Activated CD4-positive, alpha-beta T cell treated with anti-CD3 and anti-CD28 coated beads for 48 hours (primary cell): ENCODE measurements around the gene DPYSL4.

Experiments used
- DNase-seq: peaks from one replicate; pipeline ENCODE4 v3.0.0-alpha.2; 2020

DPYSL4 gene

DNA sequence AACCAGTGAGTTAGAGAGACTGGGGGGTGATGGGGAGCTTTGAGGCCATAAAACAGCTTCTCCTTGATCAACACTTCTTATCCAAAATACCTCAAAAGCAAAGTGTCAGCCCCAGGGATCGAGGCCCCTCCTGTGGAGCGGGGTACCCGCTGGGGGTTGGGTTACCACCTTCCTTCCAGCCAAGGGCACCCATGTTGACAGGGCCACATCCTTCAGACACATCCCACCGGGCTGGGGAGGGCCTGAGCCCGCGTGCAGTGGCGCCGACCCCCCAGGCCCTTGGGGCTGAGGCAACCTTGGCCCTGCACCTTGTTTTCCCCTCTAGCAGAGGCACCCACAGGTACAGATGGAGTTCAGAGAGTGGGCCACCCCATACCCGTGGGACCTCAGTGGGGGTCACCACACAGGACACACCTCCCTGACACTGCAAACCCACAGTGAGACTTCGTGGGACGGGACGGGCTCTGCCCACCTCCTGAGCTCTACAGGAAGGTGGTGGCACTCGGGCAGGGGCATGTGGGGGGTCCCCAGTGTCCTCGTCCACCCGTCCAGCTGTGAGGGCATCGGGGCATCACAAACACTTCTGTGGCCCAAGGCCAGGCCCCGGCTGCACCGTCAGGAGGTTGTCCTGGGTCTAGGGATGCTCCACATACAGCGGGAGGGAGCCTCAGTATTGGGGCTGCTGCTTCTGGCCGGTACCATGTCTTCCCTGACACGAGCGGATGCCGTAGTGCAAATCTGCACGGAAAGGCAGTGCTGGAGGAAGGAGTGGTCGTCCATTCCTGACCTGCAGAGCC, 10.7 kb downstream of the DPYSL4 start:
- no peak for DNase-seq

DNA sequence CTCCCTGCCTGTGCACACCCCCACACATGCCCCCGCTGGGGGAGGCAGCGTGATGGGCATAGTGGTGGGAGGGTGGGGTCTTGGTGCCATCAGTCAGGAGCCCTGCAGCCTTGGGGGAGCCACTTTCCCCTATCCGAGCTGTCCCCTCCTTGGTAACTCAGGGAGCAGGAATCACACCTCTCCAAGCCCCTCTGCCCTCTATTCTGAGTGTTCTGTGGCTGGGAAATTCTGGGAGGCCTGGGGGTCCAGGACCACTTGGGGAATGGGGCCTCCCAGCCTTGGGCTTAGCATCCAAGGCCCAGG, 11.3 kb downstream of the DPYSL4 start:
- no peak for DNase-seq

DNA sequence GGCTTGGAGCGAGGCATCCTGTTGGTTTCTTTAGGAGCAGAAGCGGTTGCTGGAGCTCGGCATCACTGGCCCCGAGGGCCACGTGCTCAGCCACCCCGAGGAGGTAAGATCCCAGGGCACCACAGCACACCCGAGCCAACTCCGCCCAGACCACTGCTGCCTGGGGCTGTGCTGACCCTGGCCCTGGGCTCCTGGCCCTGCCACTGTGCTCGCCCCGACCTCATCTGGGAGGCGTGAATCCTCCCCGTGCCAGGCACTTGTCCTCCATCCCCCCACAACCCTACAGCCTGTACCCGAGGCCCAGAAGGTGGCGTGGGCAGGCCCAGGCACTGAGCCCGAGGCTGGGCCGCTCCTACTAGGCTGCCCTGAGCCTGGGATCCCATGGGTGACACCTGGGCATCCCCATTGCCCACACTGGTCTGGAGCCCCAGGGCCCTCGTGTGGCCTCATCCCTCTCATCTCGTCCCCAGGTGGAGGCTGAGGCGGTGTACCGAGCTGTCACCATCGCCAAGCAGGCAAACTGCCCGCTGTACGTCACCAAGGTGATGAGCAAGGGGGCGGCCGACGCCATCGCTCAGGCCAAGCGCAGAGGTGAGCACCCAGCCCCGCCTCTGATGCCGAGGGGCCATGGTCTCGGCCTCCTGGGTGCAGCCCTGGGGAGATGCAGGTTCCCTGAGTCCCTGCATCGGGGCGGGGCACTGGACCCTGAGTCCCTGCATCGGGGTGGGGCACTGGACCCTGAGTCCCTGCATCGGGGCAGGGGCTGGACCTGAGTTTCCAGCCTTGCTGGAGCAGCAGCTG, 11.8 kb downstream of the DPYSL4 start:
- no peak for DNase-seq

DNA sequence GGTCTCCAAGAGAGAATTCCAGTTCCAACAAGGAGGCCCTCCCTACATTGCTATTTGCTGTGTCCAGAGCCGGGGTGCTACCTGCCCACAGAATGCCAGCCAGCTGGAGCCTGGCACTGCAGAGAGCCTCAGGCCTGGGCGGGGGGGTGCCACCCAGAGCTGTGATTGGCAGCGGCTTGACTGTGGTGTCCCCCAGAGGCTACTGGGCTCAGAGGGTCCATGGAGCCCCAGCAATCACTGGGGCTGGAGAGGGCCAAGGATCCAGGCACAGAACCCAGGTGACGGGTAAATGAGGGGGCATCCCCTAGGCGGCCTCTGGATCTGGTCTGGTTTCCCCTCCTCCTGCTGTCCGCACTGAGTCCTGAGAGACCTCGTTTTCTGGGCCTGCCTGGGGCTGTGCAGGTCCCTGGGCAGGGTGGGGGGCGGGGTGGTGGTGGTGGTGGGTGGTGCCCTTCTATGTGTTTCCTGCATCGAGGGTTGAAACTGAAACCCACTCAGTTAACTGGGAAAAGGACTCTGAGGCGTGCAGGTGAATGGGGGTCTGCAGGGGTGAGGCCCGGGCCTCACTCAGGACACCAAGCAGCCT, 12.6 kb downstream of the DPYSL4 start:
- DNase-seq: no peak

DNA sequence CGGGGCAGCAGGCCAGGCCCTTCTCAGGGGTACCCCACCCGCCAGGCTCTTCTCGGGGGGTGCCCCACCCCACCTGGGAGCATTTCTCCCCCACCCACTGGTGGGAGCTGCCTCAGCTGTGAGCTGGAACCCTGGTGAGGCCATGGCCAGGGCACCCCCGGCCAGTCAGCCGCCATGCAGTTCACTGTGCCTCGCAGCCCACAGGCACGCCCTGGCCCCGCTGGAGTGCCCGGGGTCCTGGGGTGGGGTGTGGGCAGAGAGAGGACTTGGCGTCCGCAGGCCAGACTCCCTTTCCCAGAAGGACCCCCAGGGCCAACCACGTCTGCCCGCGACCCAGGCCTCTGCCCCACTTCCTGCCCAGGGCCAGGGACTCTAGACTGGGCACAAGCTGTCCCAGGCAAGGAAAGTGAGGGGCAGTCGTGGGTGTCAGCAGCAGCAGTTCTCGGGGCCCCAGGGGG, 13.1 kb downstream of the DPYSL4 start:
- DNase-seq: no peak

DNA sequence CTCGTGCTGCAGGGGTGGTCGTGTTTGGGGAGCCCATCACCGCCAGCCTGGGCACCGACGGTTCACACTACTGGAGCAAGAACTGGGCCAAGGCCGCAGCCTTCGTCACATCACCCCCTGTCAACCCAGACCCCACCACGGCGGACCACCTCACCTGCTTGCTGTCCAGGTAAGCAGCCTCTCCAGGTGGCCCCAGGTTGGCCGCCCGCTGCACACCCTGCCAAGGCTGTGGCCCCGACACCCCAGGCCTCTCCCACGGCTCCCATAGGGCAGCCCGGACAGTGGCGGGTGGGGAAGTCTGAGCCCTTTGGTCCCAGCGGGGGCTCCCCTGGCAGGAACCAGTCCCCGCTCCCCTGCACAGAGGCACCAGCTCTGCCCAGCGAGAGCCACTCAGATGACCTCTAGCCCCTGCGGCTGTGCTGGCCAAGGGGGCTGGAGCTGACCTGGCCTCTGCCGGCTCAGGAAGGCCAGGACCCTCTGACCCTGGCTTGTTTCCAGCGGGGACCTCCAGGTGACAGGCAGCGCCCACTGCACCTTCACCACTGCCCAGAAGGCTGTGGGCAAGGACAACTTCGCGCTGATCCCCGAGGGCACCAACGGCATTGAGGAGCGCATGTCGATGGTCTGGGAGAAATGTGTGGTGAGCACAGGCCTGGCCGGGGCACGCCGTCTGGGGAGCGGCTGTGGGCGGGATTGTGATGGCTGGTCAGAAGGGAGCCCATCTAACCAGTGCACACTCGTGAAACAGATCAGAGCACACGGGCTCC, 13.8 kb downstream of the DPYSL4 start:
- DNase-seq: no peak

DNA sequence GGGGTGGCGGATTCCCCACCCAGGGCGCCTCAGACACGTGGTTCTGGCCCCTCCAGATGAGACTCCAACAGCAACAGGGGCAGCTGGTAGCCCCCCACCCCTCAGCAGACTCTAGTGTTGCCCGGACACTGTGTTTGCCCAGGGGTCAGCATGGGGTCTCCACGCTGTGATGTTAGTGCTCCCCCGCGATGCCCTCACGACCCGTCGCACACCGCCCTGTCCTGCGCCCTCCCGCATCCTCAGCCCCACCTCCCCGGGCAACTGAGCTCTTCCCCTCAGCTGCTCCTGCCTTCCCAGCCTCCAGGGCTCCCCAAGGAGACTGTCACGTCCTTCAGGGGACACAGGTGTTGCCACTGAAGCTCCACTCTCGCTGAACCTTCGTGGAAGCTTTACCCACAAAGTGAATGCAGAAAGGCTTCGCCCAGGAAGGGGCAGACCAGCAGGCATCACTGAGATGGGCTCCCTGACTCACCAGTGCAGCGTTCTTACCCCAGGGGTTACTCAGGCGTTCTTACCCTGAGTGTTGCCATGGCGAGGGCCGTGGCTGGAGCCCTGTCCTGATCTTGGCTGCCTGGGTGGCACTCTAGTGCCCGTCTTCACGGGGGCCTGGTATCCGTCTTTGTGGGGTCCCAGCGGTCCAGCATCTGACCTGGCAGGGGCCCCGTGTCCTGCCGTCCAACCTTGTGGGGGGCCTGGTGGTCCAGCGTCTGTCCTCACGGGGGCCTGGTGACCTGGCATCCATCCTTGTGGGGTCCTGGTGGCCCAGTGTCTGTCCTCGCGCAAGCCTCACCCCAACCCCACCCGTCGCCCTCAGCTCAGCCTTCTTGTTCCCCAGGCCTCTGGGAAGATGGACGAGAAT, 14.6 kb downstream of the DPYSL4 start:
- DNase-seq: no peak

DNA sequence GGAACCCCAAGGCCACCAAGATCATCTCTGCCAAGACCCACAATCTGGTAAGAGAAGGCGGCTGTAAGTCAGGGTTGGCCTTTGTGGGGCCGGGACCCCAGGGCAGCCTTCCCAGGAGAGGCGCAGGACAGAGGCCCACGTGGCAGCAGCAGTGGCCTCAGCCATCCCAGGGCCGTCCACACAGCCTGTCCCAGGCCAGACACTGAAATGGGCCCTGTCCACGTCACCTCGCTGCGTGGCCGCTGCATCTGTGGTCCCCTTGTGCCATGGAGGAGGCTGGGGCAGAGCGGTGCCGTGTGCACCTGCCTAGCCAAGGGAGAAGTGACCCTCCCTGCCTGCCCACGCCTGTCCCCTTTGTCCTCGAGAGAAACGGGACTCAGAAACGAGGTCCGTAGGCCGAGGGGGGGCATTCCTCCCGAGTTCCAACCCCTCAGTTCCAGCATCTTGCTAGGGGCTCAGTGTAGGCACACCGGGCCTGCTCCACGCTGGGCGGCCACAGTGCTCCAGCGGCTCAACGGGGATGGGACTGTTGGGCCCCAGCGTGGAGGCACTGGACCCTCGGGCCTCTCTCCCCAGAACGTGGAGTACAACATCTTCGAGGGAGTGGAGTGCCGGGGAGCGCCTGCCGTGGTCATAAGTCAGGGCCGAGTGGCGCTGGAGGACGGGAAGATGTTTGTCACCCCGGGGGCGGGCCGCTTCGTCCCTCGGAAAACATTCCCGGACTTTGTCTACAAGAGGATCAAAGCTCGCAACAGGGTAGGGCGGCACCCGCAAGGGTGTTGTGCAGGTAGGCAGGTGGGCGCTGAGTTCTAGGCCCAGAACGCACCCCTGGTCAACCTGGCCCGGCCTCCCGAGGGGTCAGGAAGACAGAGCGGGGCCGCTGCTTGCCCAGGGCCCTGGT, 15.6 kb downstream of the DPYSL4 start:
- no peak for DNase-seq

DNA sequence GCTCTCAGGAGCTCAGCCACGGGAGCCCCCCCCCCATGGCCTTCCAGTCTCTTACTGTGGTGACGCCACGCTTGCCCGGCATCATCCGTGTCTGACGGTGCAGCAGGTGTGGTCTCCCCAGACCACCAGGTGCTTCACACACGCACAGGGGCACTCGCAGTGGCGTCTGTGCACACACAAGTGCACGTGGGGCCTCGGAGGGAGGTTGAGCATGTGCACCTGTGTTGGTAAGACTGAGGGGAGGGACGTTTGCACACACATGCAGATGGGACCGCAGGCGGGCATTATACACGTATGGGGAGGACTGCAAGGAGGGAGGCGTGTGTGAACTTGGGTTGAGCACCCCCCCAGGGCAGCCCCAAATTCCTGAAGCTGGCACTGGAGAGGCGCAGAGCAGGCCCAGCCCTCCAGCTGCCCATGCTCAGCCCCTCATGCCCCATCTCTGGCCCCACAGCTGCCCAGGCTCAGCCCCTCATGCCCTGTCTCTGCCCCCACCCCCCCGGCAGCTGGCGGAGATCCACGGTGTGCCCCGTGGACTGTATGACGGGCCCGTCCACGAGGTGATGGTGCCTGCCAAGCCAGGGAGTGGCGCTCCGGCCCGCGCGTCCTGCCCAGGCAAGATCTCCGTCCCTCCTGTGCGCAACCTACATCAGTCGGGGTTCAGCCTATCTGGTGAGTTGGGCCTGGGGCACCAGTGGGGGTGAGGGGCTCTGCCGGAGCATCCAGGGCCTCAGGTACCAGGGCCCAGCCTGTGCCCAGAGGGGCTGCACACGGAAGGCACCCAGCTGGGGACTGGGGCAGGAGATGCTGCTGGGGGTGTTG, 16.7 kb downstream of the DPYSL4 start:
- no peak for DNase-seq

DNA sequence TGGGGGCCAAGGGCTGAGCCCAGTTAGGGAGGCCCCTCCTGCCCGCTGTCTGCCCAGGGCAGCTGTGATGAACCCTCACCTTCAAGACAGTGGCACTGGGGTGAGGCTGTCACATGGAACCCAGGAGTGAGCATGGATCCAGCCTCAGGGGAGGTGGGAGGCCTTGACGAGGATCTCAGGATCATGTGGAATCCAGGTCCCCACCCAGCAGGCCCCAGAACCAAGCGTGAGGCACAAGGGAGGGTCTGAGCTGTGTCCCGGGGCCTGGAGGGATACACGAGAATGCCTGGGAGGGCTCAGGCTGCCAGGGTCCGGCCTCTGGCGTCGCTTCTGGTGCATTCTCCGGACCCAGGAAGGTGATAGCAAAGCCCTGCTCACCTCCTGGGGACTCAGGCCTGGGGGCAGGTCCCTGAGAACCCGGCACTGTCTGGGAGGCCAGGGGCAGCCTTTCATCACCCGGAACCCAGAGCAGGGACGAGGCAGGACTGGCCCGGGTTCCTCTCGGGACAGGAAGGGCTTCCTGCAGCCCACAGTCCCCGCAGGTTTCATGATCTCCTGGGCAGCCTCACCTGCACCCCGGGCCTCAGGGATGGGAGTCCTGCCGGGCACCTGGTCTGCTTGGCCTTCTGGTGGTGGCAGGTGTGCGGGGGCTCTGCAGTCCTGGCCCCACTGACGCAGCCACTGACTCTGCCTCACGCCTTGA, 17.5 kb downstream of the DPYSL4 start:
- DNase-seq: no peak

DNA sequence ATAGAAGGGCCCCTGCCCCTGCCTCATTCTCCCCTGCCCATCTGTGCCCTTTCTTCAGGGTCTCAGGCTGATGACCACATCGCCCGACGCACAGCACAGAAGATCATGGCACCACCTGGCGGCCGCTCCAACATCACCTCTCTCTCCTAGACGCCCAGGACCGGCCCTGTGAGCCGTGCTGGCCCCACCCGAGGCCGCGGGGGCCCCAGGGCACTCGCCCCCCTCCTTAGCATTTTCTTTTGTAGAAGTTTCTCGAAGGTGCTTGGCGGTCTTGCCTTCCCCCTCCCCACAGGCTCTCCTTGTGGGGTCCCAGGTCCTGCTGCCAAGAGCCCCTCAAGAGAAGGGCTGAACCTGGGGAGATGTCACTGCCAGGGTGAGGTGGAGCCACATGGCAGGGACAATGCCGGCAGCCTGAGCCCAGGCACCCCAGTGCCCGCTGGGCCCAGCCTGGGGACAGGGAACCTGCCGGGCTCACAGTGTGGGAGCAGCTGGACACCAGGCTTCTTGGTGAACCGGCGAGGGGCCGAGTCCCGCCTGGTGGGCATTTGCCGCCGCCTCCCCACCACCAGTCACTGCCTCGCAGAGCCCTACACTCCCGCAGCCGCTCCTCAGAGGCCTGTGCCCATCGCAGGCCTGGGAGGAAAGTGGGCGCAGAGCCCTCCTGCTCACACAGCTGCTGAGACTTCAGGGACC, 18.2 kb downstream of the DPYSL4 start:
- no peak for DNase-seq

DNA sequence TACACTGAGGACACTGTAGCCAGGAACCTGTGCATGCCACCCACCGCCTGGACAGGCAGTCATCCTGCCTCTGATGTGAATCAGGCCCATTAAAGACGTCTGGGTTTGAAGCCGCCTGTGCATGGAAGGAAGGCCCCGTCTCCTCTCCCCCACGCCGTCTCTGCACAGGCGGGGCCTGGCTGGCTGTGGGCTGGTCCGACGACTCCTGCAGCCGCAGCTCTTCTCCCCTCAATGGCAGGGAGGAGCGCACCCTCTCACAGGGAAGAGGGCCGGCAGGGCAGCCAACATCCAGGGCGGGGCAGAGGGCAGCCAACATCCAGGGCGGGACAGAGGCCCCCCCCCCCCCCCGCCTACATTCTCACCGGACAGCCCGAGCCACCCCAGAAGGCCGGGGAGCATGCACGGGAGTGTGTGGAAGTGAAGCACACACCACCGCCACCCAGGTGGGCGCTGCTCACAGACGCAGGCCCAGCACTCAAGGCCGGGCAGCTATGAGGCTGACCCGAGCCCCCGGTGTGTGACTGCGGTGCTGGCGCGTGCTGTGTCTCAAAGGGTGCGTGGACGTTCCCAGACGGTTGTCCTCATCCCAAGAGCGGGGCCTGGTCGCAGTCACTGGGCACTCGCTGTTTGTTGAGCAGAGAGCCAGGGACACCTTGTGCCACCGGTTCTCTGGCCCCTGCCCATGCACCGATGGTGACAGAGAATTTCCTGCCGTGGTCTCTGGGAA, 19.1 kb downstream of the DPYSL4 start:
- DNase-seq: no peak

DNA sequence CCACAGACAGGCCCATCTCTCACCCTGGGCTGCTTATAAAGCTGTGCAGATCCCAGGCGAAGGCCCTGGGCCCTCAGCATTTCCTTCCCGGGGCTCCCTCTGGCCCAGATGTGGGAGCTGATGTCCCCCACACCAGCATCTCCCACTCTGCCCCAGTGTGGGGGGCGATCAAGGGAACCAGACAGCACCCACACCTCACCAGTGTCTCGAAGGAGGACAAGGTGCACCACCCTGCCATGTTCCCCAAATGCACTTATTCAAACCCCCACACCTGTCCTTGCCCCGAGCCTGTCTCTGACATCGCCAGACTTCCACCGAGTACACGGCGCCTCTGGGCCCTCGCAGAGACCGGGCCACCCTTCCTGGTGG, 19.6 kb downstream of the DPYSL4 start:
- no peak for DNase-seq

DNA sequence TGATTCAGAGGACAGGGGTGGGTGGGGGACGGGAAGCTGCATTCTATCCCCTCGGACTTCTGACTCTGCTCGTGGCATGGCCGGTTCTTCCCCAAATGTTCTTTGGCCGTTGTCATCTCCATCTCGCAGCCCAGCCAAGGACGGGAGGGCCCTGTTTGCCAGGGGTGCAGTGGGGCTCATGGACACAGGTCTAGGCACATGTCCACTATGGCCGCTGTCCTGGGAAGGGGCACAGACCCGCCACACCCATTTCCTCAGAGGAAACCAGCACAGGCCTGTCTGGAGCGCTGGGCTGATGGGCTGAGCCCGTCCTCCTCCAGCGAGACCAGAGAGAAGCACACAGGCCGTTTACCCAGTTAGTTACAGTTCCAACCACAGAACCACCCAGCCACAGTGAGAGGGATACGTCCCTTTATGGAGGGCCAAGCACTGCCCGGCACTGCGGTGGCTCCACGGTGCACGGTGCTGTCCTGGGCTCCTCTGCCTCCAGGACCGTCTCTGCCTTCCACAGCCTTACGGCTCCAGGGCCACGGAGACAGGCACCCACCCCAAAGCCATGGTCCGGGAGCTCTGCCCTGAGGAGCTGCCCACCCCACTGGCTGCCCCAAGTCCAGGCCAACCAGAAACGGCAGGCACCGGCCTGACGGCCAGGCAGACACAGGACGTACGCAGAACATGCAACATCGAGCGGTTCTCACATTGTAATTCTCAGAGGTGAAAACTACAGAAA, 20.2 kb downstream of the DPYSL4 start:
- no peak for DNase-seq

DNA sequence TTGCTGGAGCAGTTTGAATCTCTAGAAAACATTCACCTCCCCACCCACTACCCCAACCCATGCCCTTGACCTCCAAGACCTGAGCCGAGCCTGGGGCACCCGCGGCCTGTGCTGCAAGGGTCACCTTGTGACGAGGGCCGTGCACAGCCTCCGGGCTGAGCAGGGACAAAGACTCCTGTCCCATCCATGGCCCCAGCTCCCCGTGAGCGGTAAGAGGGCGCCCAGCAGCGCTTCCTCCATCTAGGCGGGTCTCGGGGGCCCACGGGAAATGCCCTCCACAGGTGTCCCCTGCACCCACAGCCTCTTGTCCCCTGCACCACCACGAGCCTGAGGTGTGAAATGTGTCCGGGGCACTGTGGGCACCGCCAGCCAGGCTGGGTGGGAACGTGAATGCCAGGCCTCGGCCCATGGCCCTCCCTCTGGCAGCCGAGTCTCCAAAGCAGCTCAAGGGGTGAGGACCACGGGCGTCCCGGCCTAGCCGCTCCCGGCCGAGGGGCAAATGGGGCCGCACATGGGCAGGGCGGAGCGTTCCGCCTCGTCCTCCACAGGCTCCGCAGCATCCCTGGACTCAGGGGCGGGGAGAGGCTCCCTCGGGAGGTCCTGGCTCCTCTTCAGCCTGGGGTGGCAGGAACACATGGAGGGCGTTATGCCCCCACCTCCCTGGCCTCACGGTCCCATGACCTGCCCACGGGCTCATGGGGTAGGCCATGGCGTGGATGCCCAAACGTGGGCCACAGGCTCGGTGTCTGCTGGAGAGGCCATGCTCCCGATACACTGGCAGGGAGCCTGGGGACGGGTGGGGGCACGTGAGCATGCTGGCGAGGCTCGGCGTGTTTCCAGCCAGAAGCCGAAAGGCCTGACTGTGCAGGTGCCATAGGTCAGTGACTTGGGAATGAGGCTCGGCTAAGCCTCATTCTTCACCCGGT, 21.1 kb downstream of the DPYSL4 start:
- no peak for DNase-seq

DNA sequence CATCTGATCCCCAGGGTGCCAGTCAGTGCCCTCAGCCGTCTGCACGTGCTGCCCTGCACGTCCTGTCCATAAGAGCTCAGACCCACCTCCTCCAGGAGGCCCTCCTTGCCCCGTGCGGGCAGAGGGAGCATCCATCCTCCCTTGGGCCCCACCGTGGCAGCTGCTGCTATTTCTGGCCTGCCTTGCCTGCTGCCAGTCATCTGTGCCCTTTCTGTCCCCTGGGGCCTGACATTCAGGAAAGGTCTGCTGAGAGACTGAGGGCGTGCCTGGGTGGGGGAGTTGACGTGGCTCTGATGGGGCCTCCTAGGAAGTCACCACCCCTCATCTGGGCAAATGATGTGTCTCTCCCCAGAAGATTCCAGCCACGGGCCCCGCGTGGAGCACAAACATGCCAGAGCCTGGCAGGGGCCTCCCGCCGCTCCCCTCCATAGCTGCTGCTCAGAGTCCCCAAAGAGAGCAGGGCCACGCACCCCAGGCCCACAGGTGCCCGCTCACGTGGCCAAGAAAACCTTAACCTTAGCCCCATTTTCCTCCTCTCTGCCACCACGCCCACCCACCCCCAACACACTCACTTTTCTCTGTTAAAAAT, 21.8 kb downstream of the DPYSL4 start:
- DNase-seq: no peak
